SK-N-MC (cell line): Measurements from ENCODE around the gene CCDC74A.
"Not testable (repeated sequence)": the region's sequence is repeated elsewhere in the genome, so short reads cannot be mapped to it uniquely, and the experiment has no call there.

Experiments
- DNase-seq: peaks from one replicate; pipeline ENCODE4 v3.0.0-alpha.2; 2011; ENCODE audit warnings: low read depth, low spot score
- H3K27ac ChIP-seq: fragments of 200-600 bp; sonication (generic); 2 replicates; pipeline ENCODE4 v1.5.1; 2016; ENCODE audit warnings: mixed run types
- H3K36me3 ChIP-seq: fragments of 200-600 bp; sonication (generic); 2 replicates; pipeline ENCODE4 v1.6.1; 2017; ENCODE audit warnings: antibody characterized with exemption, low read length, mixed read lengths; ENCODE audit not compliant: insufficient read depth
- H3K4me3 ChIP-seq: fragments of 200-600 bp; sonication (generic); 2 replicates; pipeline ENCODE4 v1.5.1; 2016
- H3K9ac ChIP-seq: fragments of 200-600 bp; sonication (generic); 2 replicates; pipeline ENCODE4 v1.8.0; 2017; ENCODE audit warnings: mixed run types, mixed read lengths; ENCODE audit not compliant: insufficient read length
- H3K9me3 ChIP-seq: fragments of 200-600 bp; sonication (generic); 2 replicates; pipeline ENCODE4 v1.6.1; 2017; ENCODE audit warnings: low read depth, mild to moderate bottlenecking, antibody characterized with exemption, low read length, moderate library complexity, mixed read lengths
- EZH2 ChIP-seq: fragments of 200-600 bp; sonication (generic); IDR thresholded peaks from one replicate; pipeline ENCODE4 v1.6.1; 2017; ENCODE audit warnings: antibody characterized with exemption
- FOXP2 ChIP-seq: optimal IDR thresholded peaks from 2 replicates; pipeline ENCODE3; 2011; ENCODE audit warnings: mild to moderate bottlenecking, moderate library complexity; ENCODE audit not compliant: insufficient read depth; ENCODE audit errors: extremely low read length, control extremely low read depth
- POLR2AphosphoS5 ChIP-seq: IDR thresholded peaks from 2 replicates; pipeline ENCODE4 v1.6.1; 2012; ENCODE audit warnings: mild to moderate bottlenecking, low read depth, low read length, borderline replicate concordance

Gene CCDC74A

GRCh38 chr2:131533609-131534316, 6.1 kb downstream of the CCDC74A start:
- not testable (repeated sequence) for H3K9me3 ChIP-seq, H3K9ac ChIP-seq, H3K4me3 ChIP-seq, H3K36me3 ChIP-seq, DNase-seq, H3K27ac ChIP-seq

GRCh38 chr2:131534317-131534672, 6.6 kb downstream of the CCDC74A start:
- H3K27ac ChIP-seq, DNase-seq, H3K9me3 ChIP-seq, H3K9ac ChIP-seq, H3K36me3 ChIP-seq, H3K4me3 ChIP-seq: not testable (repeated sequence)

- not testable (repeated sequence) for H3K27ac ChIP-seq, H3K4me3 ChIP-seq, H3K9ac ChIP-seq, H3K36me3 ChIP-seq, DNase-seq, H3K9me3 ChIP-seq
These were observed 7.3 kb downstream of the CCDC74A start for GRCh38 chr2:131534965-131535364.

- TF ChIP-seq POLR2AphosphoS5 (no peak), FOXP2 (no peak), EZH2 (no peak)
- no peaks in the 10 kb centered on the region for H3K36me3 ChIP-seq
These were observed 7.8 kb downstream of the CCDC74A start for GRCh38 chr2:131535526-131535925.

GRCh38 chr2:131535951-131536826, 8.5 kb downstream of the CCDC74A start:
- not testable (repeated sequence) for H3K9ac ChIP-seq, H3K36me3 ChIP-seq, H3K27ac ChIP-seq, H3K9me3 ChIP-seq, H3K4me3 ChIP-seq, DNase-seq

More at GRCh38 chr2:131535526-131535925, 7.8 kb downstream of the CCDC74A start:
- Histone ChIP-seq H3K27ac (no peak overlapping the region), H3K9ac (no peak overlapping the region), H3K9me3 (no peaks in the 10 kb centered on the region), H3K4me3 (no peak overlapping the region)
- DNase-seq = no peak

- H3K9me3 ChIP-seq, H3K4me3 ChIP-seq, H3K27ac ChIP-seq, H3K9ac ChIP-seq, H3K36me3 ChIP-seq, DNase-seq: not testable (repeated sequence)
These were observed 9.2 kb downstream of the CCDC74A start for GRCh38 chr2:131536841-131537240.

- H3K4me3 ChIP-seq = not testable (repeated sequence)
These were observed 11.2 kb downstream of the CCDC74A start for GRCh38 chr2:131538856-131539255.

GRCh38 chr2:131542438-131543384, 15.0 kb downstream of the CCDC74A start:
- Histone ChIP-seq H3K27ac (no peak overlapping the region), H3K9ac (no peak overlapping the region), H3K4me3 (no peak overlapping the region), H3K9me3 (no peaks in the 10 kb centered on the region), H3K36me3 (no peaks in the 10 kb centered on the region)
- TF ChIP-seq FOXP2 (no peak), POLR2AphosphoS5 (no peak), EZH2 (no peak)
- DNase-seq = no peak

More at GRCh38 chr2:131538856-131539255, 11.2 kb downstream of the CCDC74A start:
- not testable (repeated sequence) for H3K9ac ChIP-seq, H3K27ac ChIP-seq, H3K36me3 ChIP-seq, DNase-seq, H3K9me3 ChIP-seq

- Histone ChIP-seq H3K27ac (no peak overlapping the region), H3K9me3 (no peaks in the 10 kb centered on the region), H3K9ac (no peak overlapping the region), H3K4me3 (no peak overlapping the region), H3K36me3 (no peaks in the 10 kb centered on the region)
- DNase-seq = no peak
- TF ChIP-seq POLR2AphosphoS5 = no peak
- TF ChIP-seq FOXP2 = no peak
- no peak for TF ChIP-seq EZH2
These were observed 15.8 kb downstream of the CCDC74A start for GRCh38 chr2:131543385-131543891.

- not testable (repeated sequence) for DNase-seq, H3K9ac ChIP-seq, H3K9me3 ChIP-seq, H3K36me3 ChIP-seq, H3K27ac ChIP-seq, H3K4me3 ChIP-seq
These were observed 16.5 kb downstream of the CCDC74A start for GRCh38 chr2:131544006-131544812.

- not testable (repeated sequence) for H3K9ac ChIP-seq, H3K4me3 ChIP-seq, H3K27ac ChIP-seq, DNase-seq, H3K36me3 ChIP-seq, H3K9me3 ChIP-seq
These were observed 17.1 kb downstream of the CCDC74A start for GRCh38 chr2:131544813-131545165.
